Peyer's patch (tissue), 4 donors: ENCODE data around the gene CNTN3. TPM values are rescaled to one million over a fixed set of nuclear protein-coding genes. Genes with fewer than 3 reads are reported as not detected.

Experiments
- DNase-seq, 3 donors: peaks; one replicate each; pipeline ENCODE4 v3.0.0-alpha.2; 2017 to 2019
- H3K27ac ChIP-seq, 4 donors: fragments of 200-600 bp; sonication (generic); one replicate each; pipeline ENCODE4 v1.5.1; 2016 to 2019
- H3K27me3 ChIP-seq, 2 donors: fragments of 200-600 bp; sonication (generic); one replicate each; pipeline ENCODE4 v1.5.1; 2019
- H3K36me3 ChIP-seq, 3 donors: fragments of 200-600 bp; sonication (generic); one replicate each; pipeline ENCODE4 v1.5.1; 2016 to 2019
- H3K4me1 ChIP-seq, 4 donors: fragments of 200-600 bp; sonication (generic); one replicate each; pipeline ENCODE4 v1.5.1; 2016 to 2019
- H3K4me3 ChIP-seq, 4 donors: fragments of 200-600 bp; sonication (generic); 1 replicate in 3 of 4; 2 replicates in 1 of 4; pipeline ENCODE4 v1.5.1; 2016 to 2019; ENCODE audit warnings: mild to moderate bottlenecking in 1 of 4
- H3K9me3 ChIP-seq, 4 donors: fragments of 200-600 bp; sonication (generic); one replicate each; pipeline ENCODE4 v1.5.1; 2016 to 2019; ENCODE audit warnings: mild to moderate bottlenecking in 1 of 4
- POLR2A ChIP-seq, 2 donors: fragments of 450-650 bp; IDR thresholded peaks; one replicate each; pipeline ENCODE4 v1.5.1; 2017; ENCODE audit warnings: antibody characterized with exemption in 2 of 2, mild to moderate bottlenecking in 2 of 2, moderate library complexity in 2 of 2
- total RNA-seq, 4 donors: library from RNA; depleted of rRNA; stranded (reverse); fragments of >200 nt; gene quantifications; one replicate each; pipeline ENCODE4 v1.1.0, GENCODE V29; 2016
- TF ChIP-seq, protein P1 (sequence below), 6 experiments: fragments of 450-650 bp in 4 of 6; fragments of 200-600 bp in 2 of 6; sonication (generic) in 1 of 6; IDR thresholded peaks; one replicate each; pipeline ENCODE4 v1.5.1; 2017 to 2019; ENCODE audit warnings: antibody characterized with exemption in 6 of 6, mild to moderate bottlenecking in 3 of 6, moderate library complexity in 1 of 6

Gene CNTN3
- total RNA-seq, 4 donors from 2014 or later = 1.6 to 9.4 (median 4.1) TPM

- no peaks in the 10 kb centered on the region for H3K9me3 ChIP-seq
- no peaks in the 10 kb centered on the region for H3K4me1 ChIP-seq
- no peak for DNase-seq
- no peak overlapping the region for H3K27ac ChIP-seq
- no peaks in the 10 kb centered on the region for H3K27me3 ChIP-seq
- TF ChIP-seq POLR2A (IDR thresholded peaks at IDR 0.05) = no peak
- TF ChIP-seq, protein P1, sequence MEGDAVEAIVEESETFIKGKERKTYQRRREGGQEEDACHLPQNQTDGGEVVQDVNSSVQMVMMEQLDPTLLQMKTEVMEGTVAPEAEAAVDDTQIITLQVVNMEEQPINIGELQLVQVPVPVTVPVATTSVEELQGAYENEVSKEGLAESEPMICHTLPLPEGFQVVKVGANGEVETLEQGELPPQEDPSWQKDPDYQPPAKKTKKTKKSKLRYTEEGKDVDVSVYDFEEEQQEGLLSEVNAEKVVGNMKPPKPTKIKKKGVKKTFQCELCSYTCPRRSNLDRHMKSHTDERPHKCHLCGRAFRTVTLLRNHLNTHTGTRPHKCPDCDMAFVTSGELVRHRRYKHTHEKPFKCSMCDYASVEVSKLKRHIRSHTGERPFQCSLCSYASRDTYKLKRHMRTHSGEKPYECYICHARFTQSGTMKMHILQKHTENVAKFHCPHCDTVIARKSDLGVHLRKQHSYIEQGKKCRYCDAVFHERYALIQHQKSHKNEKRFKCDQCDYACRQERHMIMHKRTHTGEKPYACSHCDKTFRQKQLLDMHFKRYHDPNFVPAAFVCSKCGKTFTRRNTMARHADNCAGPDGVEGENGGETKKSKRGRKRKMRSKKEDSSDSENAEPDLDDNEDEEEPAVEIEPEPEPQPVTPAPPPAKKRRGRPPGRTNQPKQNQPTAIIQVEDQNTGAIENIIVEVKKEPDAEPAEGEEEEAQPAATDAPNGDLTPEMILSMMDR (IDR thresholded peaks at IDR 0.05) = no peak
- H3K36me3 ChIP-seq = no peaks in the 10 kb centered on the region
- no peak overlapping the region for H3K4me3 ChIP-seq
Observed at GRCh38 chr3:74623261-74623836, 8.9 kb upstream of the CNTN3 start.

GRCh38 chr3:74621581-74621980 lies 7.1 kb upstream of the CNTN3 start:
- Histone ChIP-seq H3K4me3 (no peak overlapping the region), H3K27me3 (no peaks in the 10 kb centered on the region), H3K36me3 (no peaks in the 10 kb centered on the region), H3K9me3 (no peaks in the 10 kb centered on the region), H3K4me1 (no peaks in the 10 kb centered on the region), H3K27ac (no peak overlapping the region)
- DNase-seq = no peak
- TF ChIP-seq, protein P1 (IDR thresholded peaks at IDR 0.05) = no peak
- TF ChIP-seq POLR2A (IDR thresholded peaks at IDR 0.05) = no peak

DNA sequence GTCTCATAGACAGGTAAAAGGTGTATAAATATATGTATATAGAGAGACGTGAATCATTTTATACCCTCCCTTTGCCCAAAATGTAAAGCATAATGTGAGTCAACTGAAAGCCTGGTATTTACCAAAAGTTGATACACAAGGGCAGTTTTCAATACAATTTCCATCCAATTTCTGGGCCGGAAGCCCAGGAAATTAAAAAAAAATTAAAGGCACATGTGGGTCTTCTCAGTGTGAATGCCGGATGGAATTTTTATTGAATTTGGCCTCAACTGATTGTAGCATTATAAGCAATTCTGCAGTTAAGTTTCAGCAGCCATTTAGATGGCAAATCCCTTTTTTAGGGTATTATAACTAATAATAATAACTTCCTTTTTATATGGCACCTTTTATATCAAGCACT lies 3.3 kb upstream of the CNTN3 start:
- Histone ChIP-seq H3K27me3 (no peaks in the 10 kb centered on the region), H3K27ac (no peak overlapping the region), H3K4me1 (no peaks in the 10 kb centered on the region), H3K4me3 (no peak overlapping the region), H3K9me3 (no peaks in the 10 kb centered on the region), H3K36me3 (no peaks in the 10 kb centered on the region)
- TF ChIP-seq POLR2A (IDR thresholded peaks at IDR 0.05) = no peak
- TF ChIP-seq, protein P1 (IDR thresholded peaks at IDR 0.05) = no peak
- DNase-seq = no peak

- Histone ChIP-seq H3K9me3 (no peaks in the 10 kb centered on the region), H3K27me3 (no peaks in the 10 kb centered on the region), H3K4me1 (no peaks in the 10 kb centered on the region), H3K4me3 (peak overlapping the region in 3 of 4 donors; percentile 14 to 66 (median 54)), H3K27ac (no peak overlapping the region), H3K36me3 (no peaks in the 10 kb centered on the region)
- TF ChIP-seq POLR2A (IDR thresholded peaks at IDR 0.05) = no peak
- TF ChIP-seq, protein P1 (IDR thresholded peaks at IDR 0.05) = no peak
- DNase-seq = peak in 2 of 3 donors; percentile 47 to 56
Observed at GRCh38 chr3:74613521-74614106, 845 bp downstream of the CNTN3 start.

GRCh38 chr3:74613060-74613459 lies 1.4 kb downstream of the CNTN3 start:
- Histone ChIP-seq H3K27me3 (no peaks in the 10 kb centered on the region), H3K4me1 (no peaks in the 10 kb centered on the region), H3K27ac (no peak overlapping the region), H3K4me3 (peak overlapping the region in 2 of 4 donors; percentile 54 to 66), H3K9me3 (no peaks in the 10 kb centered on the region), H3K36me3 (no peaks in the 10 kb centered on the region)
- TF ChIP-seq, protein P1 (IDR thresholded peaks at IDR 0.05) = no peak
- DNase-seq = no peak
